HCT116 (cell line): ENCODE measurements around the gene AKAP12.

Experiments used
- POLR2A ChIP-seq: IDR thresholded peaks from 2 replicates; pipeline ENCODE4 v1.7.0; 2011; ENCODE audit warnings: borderline replicate concordance; ENCODE audit not compliant: insufficient read depth, insufficient read length; ENCODE audit errors: extremely low read depth
- POLR2AphosphoS5 ChIP-seq: IDR thresholded peaks from 2 replicates; pipeline ENCODE4 v1.6.1; 2011; ENCODE audit warnings: mild to moderate bottlenecking, low read depth, low read length, moderate library complexity

- TF ChIP-seq POLR2A (no peak), POLR2AphosphoS5 (no peak)
These were observed 164.1 kb downstream of the AKAP12 start for GRCh38 chr6:151403919-151404308.
